Mesendoderm (in vitro differentiated cells): ENCODE data around the gene UVSSA.

Experiments used
- DNase-seq: peaks from one replicate; pipeline ENCODE4 v3.0.0; 2013
- H2AK5ac ChIP-seq: 2 replicates; pipeline ENCODE4 v1.6.1; 2013; ENCODE audit warnings: low read length, inconsistent platforms
- H2BK120ac ChIP-seq: 2 replicates; pipeline ENCODE4 v1.6.1; 2013; ENCODE audit warnings: low read depth, mild to moderate bottlenecking, low read length, moderate library complexity, mixed read lengths
- H2BK15ac ChIP-seq: replicated peaks from 2 replicates; pipeline ENCODE4 v1.6.1; 2013; ENCODE audit warnings: low read depth, mild to moderate bottlenecking, moderate library complexity
- H2BK5ac ChIP-seq: 2 replicates; pipeline ENCODE4 v1.6.1; 2013; ENCODE audit warnings: low read length, inconsistent platforms
- H3K18ac ChIP-seq: 2 replicates; pipeline ENCODE4 v1.6.1; 2013; ENCODE audit warnings: mild to moderate bottlenecking, low read length, mixed read lengths
- H3K23ac ChIP-seq: one replicate; pipeline ENCODE4 v1.6.1; 2013; ENCODE audit warnings: low read length
- H3K27ac ChIP-seq: 2 replicates; pipeline ENCODE4 v1.5.1; 2013; ENCODE audit warnings: low read depth, mild to moderate bottlenecking, inconsistent platforms, low read length, moderate library complexity
- H3K27me3 ChIP-seq: 2 replicates; pipeline ENCODE4 v1.6.1; 2013; ENCODE audit warnings: low read length, control low read depth, mild to moderate bottlenecking, inconsistent platforms; ENCODE audit not compliant: insufficient read depth, poor library complexity
- H3K36me3 ChIP-seq: 2 replicates; pipeline ENCODE4 v1.6.1; 2013; ENCODE audit warnings: low read length, inconsistent platforms; ENCODE audit not compliant: control insufficient read depth, insufficient read depth
- H3K4ac ChIP-seq: one replicate; pipeline ENCODE4 v1.6.1; 2013; ENCODE audit warnings: low read depth, mild to moderate bottlenecking, low read length, moderate library complexity
- H3K4me1 ChIP-seq: 2 replicates; pipeline ENCODE4 v1.6.1; 2013; ENCODE audit warnings: low read depth, low read length, inconsistent platforms; ENCODE audit not compliant: control insufficient read depth
- H3K4me2 ChIP-seq: 2 replicates; pipeline ENCODE4 v1.6.1; 2013; ENCODE audit warnings: low read length
- H3K4me3 ChIP-seq: 2 replicates; pipeline ENCODE4 v1.5.1; 2013; ENCODE audit warnings: mild to moderate bottlenecking, low read length
- H3K56ac ChIP-seq: one replicate; pipeline ENCODE4 v1.6.1; 2013; ENCODE audit warnings: low read length
- H3K79me1 ChIP-seq: 2 replicates; pipeline ENCODE4 v1.6.1; 2013; ENCODE audit warnings: low read length, inconsistent platforms
- H3K79me2 ChIP-seq: 2 replicates; pipeline ENCODE4 v1.6.1; 2013; ENCODE audit warnings: mild to moderate bottlenecking, low read length; ENCODE audit not compliant: control insufficient read depth, insufficient read depth
- H3K9ac ChIP-seq: 2 replicates; pipeline ENCODE4 v1.6.1; 2013; ENCODE audit warnings: low read length, inconsistent platforms
- H4K5ac ChIP-seq: one replicate; pipeline ENCODE4 v1.6.1; 2013; ENCODE audit warnings: low read length
- H4K8ac ChIP-seq: one replicate; pipeline ENCODE4 v1.6.1; 2013; ENCODE audit warnings: low read depth, mild to moderate bottlenecking, control low read depth, low read length, moderate library complexity
- WGBS: extraction: QIAGEN DNeasy Blood & Tissue Kit; methylation state at CpG from one replicate; pipeline ENCODE4 v1.1.7; 2013; ENCODE audit warnings: low lambda C conversion rate, missing lambda C conversion rate; ENCODE audit not compliant: insufficient coverage; ENCODE audit errors: extremely low coverage; 5-methylcytosine and 5-hydroxymethylcytosine counted together

UVSSA gene

DNA sequence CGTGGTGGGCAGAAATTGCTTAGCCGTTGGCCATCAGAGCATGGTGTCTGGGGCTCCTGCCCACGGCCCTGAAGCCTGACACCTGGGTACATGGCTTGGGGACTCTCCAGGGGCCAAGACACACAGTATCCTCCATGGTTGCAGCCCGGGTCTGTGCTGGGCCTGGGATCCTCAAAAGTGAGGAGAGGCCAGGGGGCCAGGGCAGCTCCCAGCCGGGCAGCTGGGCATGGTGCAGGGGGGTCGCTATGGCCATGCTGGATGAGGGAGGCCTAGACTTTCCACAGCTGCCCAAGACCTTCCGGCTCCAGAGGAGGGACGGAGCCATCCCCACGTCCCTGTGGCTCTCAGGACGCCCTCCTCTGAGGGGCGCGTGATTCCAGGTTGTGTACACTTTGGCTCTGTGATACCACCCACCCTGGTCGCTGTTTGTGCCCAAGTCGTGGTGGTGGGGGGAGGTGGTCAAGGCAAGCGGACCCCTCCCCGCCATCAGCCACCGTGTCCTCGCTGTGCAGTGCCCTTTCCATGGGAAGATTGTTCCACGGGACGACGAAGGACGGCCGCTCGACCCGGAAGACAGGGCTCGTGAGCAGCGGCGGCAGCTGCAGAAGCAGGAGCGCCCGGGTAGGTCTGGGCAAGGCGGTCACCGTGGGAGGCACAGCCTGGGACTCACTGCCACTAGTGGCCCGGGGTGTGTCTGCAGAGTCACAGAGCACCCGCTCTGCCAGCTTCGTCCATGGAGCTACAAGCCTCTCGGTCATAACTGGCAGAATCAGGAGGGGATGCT, 33.6 kb downstream of the UVSSA start:
- Histone ChIP-seq H2AK5ac (no peak overlapping the region), H3K23ac (no peak overlapping the region), H3K79me1 (no peaks in the 10 kb centered on the region), H3K79me2 (no peaks in the 10 kb centered on the region), H3K18ac (no peak overlapping the region), H4K5ac (no peak overlapping the region), H2BK5ac (no peak overlapping the region), H3K4me1 (no peaks in the 10 kb centered on the region), H3K4ac (no peak overlapping the region), H3K9ac (no peak overlapping the region), H3K56ac (no peak overlapping the region), H2BK15ac (no peak overlapping the region), H3K27me3 (no peaks in the 10 kb centered on the region), H3K27ac (no peak overlapping the region), H2BK120ac (no peak overlapping the region), H4K8ac (no peak overlapping the region), H3K4me3 (no peak overlapping the region), H3K4me2 (no peak overlapping the region), H3K36me3 (no peaks in the 10 kb centered on the region)
- no CpG with 5 or more reads among the region's 36 CpGs for WGBS
- DNase-seq: no peak

DNA sequence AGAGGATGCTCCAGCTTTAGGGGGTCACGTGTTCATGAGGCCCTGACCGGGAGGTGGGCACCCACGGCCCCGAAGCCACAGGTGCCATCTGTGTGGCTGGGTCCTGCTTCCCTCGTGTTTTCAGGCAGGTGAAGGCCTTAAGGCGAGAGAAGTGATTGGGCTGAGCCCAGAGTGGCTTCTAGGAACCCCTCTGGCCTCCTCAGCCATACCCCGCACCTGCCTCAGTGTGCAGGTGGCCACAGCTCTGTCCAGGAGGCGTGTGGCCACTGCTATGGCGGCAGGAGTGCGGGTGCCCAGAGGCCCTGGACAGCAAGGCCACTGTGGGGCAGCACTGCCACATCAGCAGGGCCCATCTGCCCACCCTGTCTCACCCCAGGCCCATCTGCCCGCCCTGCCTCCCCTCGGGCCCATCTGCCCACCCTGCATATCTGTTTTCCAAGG, 34.2 kb downstream of the UVSSA start:
- no peak overlapping the region for H2BK15ac ChIP-seq
- no peak overlapping the region for H4K8ac ChIP-seq
- H2BK5ac ChIP-seq: no peak overlapping the region
- H2BK120ac ChIP-seq: no peak overlapping the region
- H3K27me3 ChIP-seq: no peaks in the 10 kb centered on the region
- no peaks in the 10 kb centered on the region for H3K79me2 ChIP-seq
- H3K4me3 ChIP-seq: no peak overlapping the region
- H3K56ac ChIP-seq: no peak overlapping the region
- DNase-seq: no peak
- no peak overlapping the region for H4K5ac ChIP-seq
- H3K4me1 ChIP-seq: no peaks in the 10 kb centered on the region
- H3K4ac ChIP-seq: no peak overlapping the region
- WGBS: no CpG with 5 or more reads among the region's 12 CpGs
- H3K79me1 ChIP-seq: no peaks in the 10 kb centered on the region
- no peaks in the 10 kb centered on the region for H3K36me3 ChIP-seq
- no peak overlapping the region for H3K9ac ChIP-seq
- no peak overlapping the region for H3K27ac ChIP-seq
- no peak overlapping the region for H2AK5ac ChIP-seq
- no peak overlapping the region for H3K18ac ChIP-seq
- H3K23ac ChIP-seq: no peak overlapping the region
- H3K4me2 ChIP-seq: no peak overlapping the region

DNA sequence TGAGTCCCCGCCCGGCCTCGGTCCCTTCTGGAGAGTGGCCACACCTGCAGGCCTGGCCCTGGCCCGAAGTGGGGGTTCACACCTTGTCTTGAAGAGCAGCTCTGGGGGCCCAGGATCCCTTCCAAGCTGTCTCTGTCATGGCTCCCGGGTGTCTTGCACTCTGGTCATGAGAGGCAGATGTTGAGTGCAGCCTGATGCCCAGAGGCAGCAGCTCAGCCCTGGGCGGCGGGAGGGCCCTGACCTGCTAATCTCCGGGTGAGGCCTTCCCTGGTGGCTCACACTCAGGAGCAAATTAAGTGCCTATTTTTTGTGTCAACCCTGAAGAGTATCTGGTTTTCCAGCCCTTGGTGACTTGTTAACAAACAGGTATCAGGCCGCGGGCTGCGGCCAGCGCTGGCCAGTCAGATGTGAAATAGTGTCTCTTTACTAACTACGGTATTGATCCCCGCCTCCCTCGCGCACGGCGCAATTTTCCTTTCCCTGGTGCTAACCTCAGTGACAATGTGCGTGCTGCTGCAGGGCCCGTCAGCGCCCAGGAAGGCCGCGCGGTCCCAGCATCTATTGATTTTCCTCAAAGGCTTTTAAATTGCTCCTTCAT, 35.0 kb downstream of the UVSSA start:
- Histone ChIP-seq H3K27me3 (no peaks in the 10 kb centered on the region), H4K5ac (no peak overlapping the region), H3K79me2 (no peaks in the 10 kb centered on the region), H3K36me3 (no peaks in the 10 kb centered on the region), H3K18ac (no peak overlapping the region), H3K23ac (no peak overlapping the region), H2BK120ac (no peak overlapping the region), H3K4me1 (no peaks in the 10 kb centered on the region), H3K9ac (no peak overlapping the region), H3K4me3 (no peak overlapping the region), H2BK15ac (no peak overlapping the region), H2AK5ac (no peak overlapping the region), H3K4ac (no peak overlapping the region), H2BK5ac (no peak overlapping the region), H4K8ac (no peak overlapping the region), H3K56ac (no peak overlapping the region), H3K79me1 (no peaks in the 10 kb centered on the region), H3K4me2 (no peak overlapping the region), H3K27ac (no peak overlapping the region)
- WGBS: no CpG with 5 or more reads among the region's 24 CpGs
- no peak for DNase-seq

DNA sequence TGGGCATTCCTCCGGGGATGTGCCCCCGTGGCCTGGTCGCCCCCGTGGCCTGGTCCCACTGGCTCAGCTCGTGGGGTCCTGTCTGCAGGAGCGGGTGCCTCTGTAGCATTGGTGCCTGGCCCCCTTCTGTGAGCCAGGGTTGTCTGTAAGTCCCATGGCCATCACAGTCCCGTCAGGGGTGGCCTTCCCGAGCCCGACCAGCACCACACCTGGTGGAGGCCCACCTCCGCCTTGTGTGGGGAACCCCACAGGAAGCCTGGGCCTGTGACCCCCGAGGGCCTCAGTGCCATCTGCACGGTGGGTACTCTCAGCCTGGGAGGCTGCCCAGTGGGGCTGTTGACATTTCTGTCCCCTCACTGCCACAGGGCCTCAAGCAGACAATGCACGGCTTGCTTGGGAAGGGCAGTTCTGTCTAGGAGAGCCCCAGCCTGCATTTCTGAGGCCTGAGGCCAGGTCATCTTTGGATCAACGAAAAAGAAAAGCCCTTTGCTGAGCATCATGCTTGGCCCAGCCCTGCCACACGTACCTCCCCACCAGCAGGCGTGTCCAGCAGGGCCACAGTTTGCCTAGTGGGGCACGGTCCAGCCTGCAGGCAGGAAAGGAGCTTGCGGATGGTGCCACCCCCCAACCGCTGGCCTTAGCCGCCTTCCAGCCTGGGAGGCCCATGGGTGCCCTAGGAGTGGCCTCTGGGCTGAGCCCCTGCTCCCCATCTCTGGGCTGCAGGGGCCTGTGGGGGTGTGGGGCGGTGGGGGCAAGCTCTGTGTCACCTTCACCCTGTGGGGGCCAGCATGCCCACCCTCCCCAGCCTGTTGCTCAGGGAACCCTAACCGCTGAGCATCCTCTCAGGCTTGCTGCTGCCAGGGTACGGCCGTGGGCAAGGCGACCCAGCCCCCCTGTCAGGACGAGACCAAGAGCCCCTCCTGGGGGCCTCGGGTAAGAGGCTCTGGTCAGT, 36.0 kb downstream of the UVSSA start:
- Histone ChIP-seq H2BK15ac (no peak overlapping the region), H3K23ac (no peak overlapping the region), H4K8ac (no peak overlapping the region), H3K9ac (no peak overlapping the region), H3K36me3 (no peaks in the 10 kb centered on the region), H3K4me3 (no peak overlapping the region), H2AK5ac (no peak overlapping the region), H3K79me2 (no peaks in the 10 kb centered on the region), H3K4me1 (no peaks in the 10 kb centered on the region), H4K5ac (no peak overlapping the region), H2BK120ac (no peak overlapping the region), H3K18ac (no peak overlapping the region), H2BK5ac (no peak overlapping the region), H3K27ac (no peak overlapping the region), H3K79me1 (no peaks in the 10 kb centered on the region), H3K4ac (no peak overlapping the region), H3K4me2 (no peak overlapping the region), H3K27me3 (no peaks in the 10 kb centered on the region), H3K56ac (no peak overlapping the region)
- DNase-seq: no peak
- WGBS: no CpG with 5 or more reads among the region's 27 CpGs

DNA sequence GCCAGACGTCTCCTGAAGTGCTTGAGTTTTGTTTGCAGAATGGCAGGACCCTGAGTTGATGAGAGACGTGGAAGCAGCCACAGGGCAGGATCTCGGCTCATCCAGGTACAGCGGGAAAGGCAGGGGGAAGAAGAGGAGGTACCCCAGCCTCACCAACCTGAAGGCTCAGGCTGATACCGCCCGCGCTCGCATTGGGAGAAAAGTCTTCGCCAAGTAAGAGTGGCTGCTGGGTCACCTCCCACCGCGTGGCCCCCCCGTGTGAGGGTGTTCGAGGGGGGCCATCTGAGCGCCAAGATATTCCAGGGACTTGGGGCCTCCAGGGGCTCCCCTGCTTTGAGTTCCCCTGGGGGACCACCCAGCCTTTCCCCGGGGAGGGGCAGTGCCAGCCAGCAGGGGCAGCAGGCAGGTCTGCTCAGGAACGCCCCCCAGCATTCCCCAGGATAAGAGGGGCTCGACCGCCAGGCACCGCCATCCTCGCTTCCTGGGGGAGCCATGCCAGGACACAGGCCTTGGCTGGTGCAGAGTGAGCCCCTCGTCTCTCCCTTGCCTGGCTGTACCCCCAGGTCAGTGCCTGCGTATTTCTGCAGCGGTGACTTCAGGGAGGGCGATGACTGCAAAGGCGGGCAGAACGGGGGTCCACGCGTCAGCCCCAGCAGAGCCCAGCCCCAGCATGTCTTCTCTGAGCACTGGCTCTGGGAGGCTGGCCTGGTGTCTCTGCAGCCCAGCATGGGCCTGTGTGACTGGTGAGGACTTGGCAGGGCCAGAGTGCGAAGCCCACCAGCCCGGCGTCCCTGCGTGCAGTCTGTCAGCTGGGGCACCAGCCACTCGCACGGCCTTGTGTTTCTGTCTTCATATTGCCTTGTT, 37.0 kb downstream of the UVSSA start:
- H3K36me3 ChIP-seq: no peaks in the 10 kb centered on the region
- no peak overlapping the region for H3K9ac ChIP-seq

More for the DNA sequence above, 37.0 kb downstream of the UVSSA start:
- H3K79me2 ChIP-seq: no peaks in the 10 kb centered on the region
- H4K5ac ChIP-seq: no peak overlapping the region
- H2BK15ac ChIP-seq: no peak overlapping the region
- no peak overlapping the region for H2AK5ac ChIP-seq
- H3K18ac ChIP-seq: no peak overlapping the region
- H4K8ac ChIP-seq: no peak overlapping the region
- no peak overlapping the region for H2BK5ac ChIP-seq
- H3K4me2 ChIP-seq: no peak overlapping the region
- no peak overlapping the region for H3K4ac ChIP-seq
- no CpG with 5 or more reads among the region's 34 CpGs for WGBS
- H3K56ac ChIP-seq: no peak overlapping the region
- H3K27me3 ChIP-seq: no peaks in the 10 kb centered on the region
- no peak overlapping the region for H3K23ac ChIP-seq
- H2BK120ac ChIP-seq: no peak overlapping the region
- H3K27ac ChIP-seq: no peak overlapping the region
- no peaks in the 10 kb centered on the region for H3K4me1 ChIP-seq
- H3K79me1 ChIP-seq: no peaks in the 10 kb centered on the region
- no peak for DNase-seq
- H3K4me3 ChIP-seq: no peak overlapping the region
